ENCODE data around the gene ZG16B.

Gene ZG16B

GRCh38 chr16:2804728-2805127 lies 25.4 kb upstream of the ZG16B start:
- no peak for DNase-seq (ENCODE audit: low read depth in 2 of 2)

- DNase-seq (ENCODE audit: low read depth in 2 of 2): no peak
Measured at GRCh38 chr16:2806286-2806685, 23.8 kb upstream of the ZG16B start.

- no peak for DNase-seq (ENCODE audit: low read depth in 2 of 2)
Measured at GRCh38 chr16:2808181-2808580, 21.9 kb upstream of the ZG16B start.

- DNase-seq (ENCODE audit: low read depth in 2 of 2): no peak
Measured at GRCh38 chr16:2809149-2809760, 20.8 kb upstream of the ZG16B start.

GRCh38 chr16:2810651-2811050 lies 19.5 kb upstream of the ZG16B start:
- DNase-seq (ENCODE audit: low read depth in 2 of 2): no peak

- DNase-seq (ENCODE audit: low read depth in 2 of 2): no peak
Measured at GRCh38 chr16:2811703-2812471, 18.2 kb upstream of the ZG16B start.

GRCh38 chr16:2813771-2814221 lies 16.3 kb upstream of the ZG16B start:
- no peak for DNase-seq (ENCODE audit: low read depth in 2 of 2)

- no peak for DNase-seq (ENCODE audit: low read depth in 2 of 2)
Measured at GRCh38 chr16:2814551-2815298, 15.4 kb upstream of the ZG16B start.

- no peak for DNase-seq (ENCODE audit: low read depth in 2 of 2)
Measured at GRCh38 chr16:2815299-2815771, 14.8 kb upstream of the ZG16B start.

- DNase-seq (ENCODE audit: low read depth in 2 of 2): peak in 1 of 2 donors; percentile 25
Measured at GRCh38 chr16:2816751-2817339, 13.3 kb upstream of the ZG16B start, which contains the start of gene PRSS21. Gene PRSS21, plus strand, starts transcription at chr16:2817237. Its CDS starts 32 bp downstream, at chr16:2817269.

GRCh38 chr16:2817340-2818271 lies 12.5 kb upstream of the ZG16B start:
- DNase-seq (ENCODE audit: low read depth in 2 of 2): no peak

GRCh38 chr16:2818272-2818876 lies 11.7 kb upstream of the ZG16B start:
- no peak for DNase-seq (ENCODE audit: low read depth in 2 of 2)

- DNase-seq (ENCODE audit: low read depth in 2 of 2): no peak
Measured at GRCh38 chr16:2819179-2819938, 10.7 kb upstream of the ZG16B start.

GRCh38 chr16:2819939-2820835 lies 9.9 kb upstream of the ZG16B start:
- DNase-seq (ENCODE audit: low read depth in 2 of 2): no peak

- DNase-seq (ENCODE audit: low read depth in 2 of 2): no peak
Measured at GRCh38 chr16:2820836-2821486, 9.1 kb upstream of the ZG16B start.

GRCh38 chr16:2821487-2822157 lies 8.5 kb upstream of the ZG16B start:
- no peak for DNase-seq (ENCODE audit: low read depth in 2 of 2)

GRCh38 chr16:2822158-2822495 lies 8.0 kb upstream of the ZG16B start:
- DNase-seq (ENCODE audit: low read depth in 2 of 2): no peak

GRCh38 chr16:2822496-2822895 lies 7.6 kb upstream of the ZG16B start:
- DNase-seq (ENCODE audit: low read depth in 2 of 2): no peak
